CD4-positive, CD25-positive, alpha-beta regulatory T cell (primary cell): ENCODE results near the gene CORO1C. TPM values are rescaled to one million over a fixed set of nuclear protein-coding genes. Genes with fewer than 3 reads are reported as not detected.

Experiments
- ATAC-seq, 2 donors: fragments of 150-1000 bp; cut with Tn5 transposase; one replicate each; pipeline ENCODE4 v1.10.0; 2021; ENCODE audit warnings: low read depth in 2 of 2, moderate number of reproducible peaks in 2 of 2, moderate library complexity in 1 of 2
- DNase-seq, 3 donors: peaks; one replicate each; pipeline versions ENCODE4 v3.0.0 to v3.0.0-alpha.2; 2012 to 2022; ENCODE audit warnings: mixed read lengths in 1 of 3
- H3K27ac ChIP-seq: one replicate; pipeline ENCODE4 v1.7.0; 2013; ENCODE audit warnings: mild to moderate bottlenecking, low read length; ENCODE audit not compliant: insufficient read depth, poor library complexity, severe bottlenecking
- H3K27me3 ChIP-seq: one replicate; pipeline ENCODE4 v1.7.0; 2013; ENCODE audit warnings: low read length; ENCODE audit not compliant: control insufficient read depth, insufficient read depth
- H3K36me3 ChIP-seq: one replicate; pipeline ENCODE4 v1.7.0; 2013; ENCODE audit warnings: mild to moderate bottlenecking, low read length, moderate library complexity; ENCODE audit not compliant: control insufficient read depth, insufficient read depth
- H3K4me1 ChIP-seq: 2 replicates; pipeline ENCODE4 v1.7.0; 2013; ENCODE audit warnings: mild to moderate bottlenecking, low read length; ENCODE audit not compliant: insufficient read depth, control insufficient read depth, poor library complexity, severe bottlenecking
- H3K4me3 ChIP-seq: one replicate; pipeline ENCODE4 v1.7.0; 2013; ENCODE audit warnings: low read depth, mild to moderate bottlenecking, low read length, moderate library complexity
- H3K9me3 ChIP-seq, 2 experiments: 1 replicate in 1 of 2; 2 replicates in 1 of 2; pipeline ENCODE4 v1.7.0; 2013; ENCODE audit warnings: low read length in 2 of 2, mild to moderate bottlenecking in 1 of 2, moderate library complexity in 1 of 2; ENCODE audit not compliant: control insufficient read depth in 2 of 2
- H3K27ac Mint-ChIP-seq, 3 donors: one replicate each; pipeline ENCODE4 v1.8.0; 2020 to 2022; ENCODE audit warnings: mild to moderate bottlenecking in 3 of 3, mixed read lengths in 3 of 3, moderate library complexity in 2 of 3
- H3K27me3 Mint-ChIP-seq: one replicate; pipeline ENCODE4 v1.8.0; 2022; ENCODE audit warnings: mild to moderate bottlenecking, mixed read lengths
- H3K36me3 Mint-ChIP-seq: one replicate; pipeline ENCODE4 v1.8.0; 2020; ENCODE audit warnings: mixed read lengths
- H3K4me1 Mint-ChIP-seq, 4 donors: one replicate each; pipeline ENCODE4 v1.8.0; 2020 to 2022; ENCODE audit warnings: mixed read lengths in 4 of 4, mild to moderate bottlenecking in 1 of 4
- H3K4me3 Mint-ChIP-seq, 4 donors: one replicate each; pipeline ENCODE4 v1.8.0; 2020 to 2022; ENCODE audit warnings: mild to moderate bottlenecking in 4 of 4, mixed read lengths in 4 of 4, moderate library complexity in 3 of 4
- H3K9me3 Mint-ChIP-seq, 7 donors: one replicate each; pipeline ENCODE4 v1.8.0; 2020 to 2022; ENCODE audit warnings: mixed read lengths in 7 of 7, mild to moderate bottlenecking in 3 of 7, moderate library complexity in 2 of 7
- polyA plus RNA-seq, 4 donors: library from polyadenylated mRNA; unstranded; fragments of 300-500 nt; fragmentation: Illumina TruSeq; gene quantifications; one replicate each; pipeline ENCODE4 v1.2.3, GENCODE V29; 2021
- total RNA-seq: library from RNA; stranded (reverse); gene quantifications from one replicate; pipeline ENCODE4 v1.2.3, GENCODE V29; 2022

Gene CORO1C
- total and polyA plus RNA-seq, 5 donors from 2014 or later = 9.4 to 22.8 (median 21.2) TPM

- peaks cover 11% of the 10 kb centered on the region for H3K4me1 ChIP-seq
- no peak overlapping the region for H3K4me3 ChIP-seq
- Mint-ChIP-seq H3K4me3 (no peak overlapping the region), H3K4me1 (peaks cover 25 to 48% (median 28%) of the 10 kb centered on the region in 4 donors), H3K9me3 (peaks cover 0 to 2% (median 0%) of the 10 kb centered on the region in 7 donors), H3K27ac (peak overlapping the region in 1 of 3 donors; percentile 55), H3K27me3 (no peaks in the 10 kb centered on the region), H3K36me3 (peaks cover 3% of the 10 kb centered on the region)
- ATAC-seq = no peak
- H3K27me3 ChIP-seq = no peaks in the 10 kb centered on the region
- DNase-seq = no peak
- no peak overlapping the region for H3K27ac ChIP-seq
- H3K9me3 ChIP-seq = no peaks in the 10 kb centered on the region
- no peaks in the 10 kb centered on the region for H3K36me3 ChIP-seq
Observed at GRCh38 chr12:108641446-108642268, 89.7 kb downstream of the CORO1C start.

- no peaks in the 10 kb centered on the region for H3K27me3 Mint-ChIP-seq
- peak overlapping the region in 1 of 3 donors; percentile 55 for H3K27ac Mint-ChIP-seq
- no peak overlapping the region for H3K4me3 Mint-ChIP-seq
- H3K36me3 Mint-ChIP-seq = peaks cover 3% of the 10 kb centered on the region
- Histone ChIP-seq H3K9me3 (no peaks in the 10 kb centered on the region), H3K27me3 (no peaks in the 10 kb centered on the region), H3K4me3 (no peak overlapping the region), H3K36me3 (no peaks in the 10 kb centered on the region), H3K27ac (no peak overlapping the region), H3K4me1 (peaks cover 14% of the 10 kb centered on the region)
- peaks cover 25 to 46% (median 27%) of the 10 kb centered on the region in 4 donors for H3K4me1 Mint-ChIP-seq
- peaks cover 0 to 2% (median 0%) of the 10 kb centered on the region in 7 donors for H3K9me3 Mint-ChIP-seq
- DNase-seq = no peak
- no peak for ATAC-seq
Observed at GRCh38 chr12:108640802-108641445, 90.4 kb downstream of the CORO1C start.

DNA sequence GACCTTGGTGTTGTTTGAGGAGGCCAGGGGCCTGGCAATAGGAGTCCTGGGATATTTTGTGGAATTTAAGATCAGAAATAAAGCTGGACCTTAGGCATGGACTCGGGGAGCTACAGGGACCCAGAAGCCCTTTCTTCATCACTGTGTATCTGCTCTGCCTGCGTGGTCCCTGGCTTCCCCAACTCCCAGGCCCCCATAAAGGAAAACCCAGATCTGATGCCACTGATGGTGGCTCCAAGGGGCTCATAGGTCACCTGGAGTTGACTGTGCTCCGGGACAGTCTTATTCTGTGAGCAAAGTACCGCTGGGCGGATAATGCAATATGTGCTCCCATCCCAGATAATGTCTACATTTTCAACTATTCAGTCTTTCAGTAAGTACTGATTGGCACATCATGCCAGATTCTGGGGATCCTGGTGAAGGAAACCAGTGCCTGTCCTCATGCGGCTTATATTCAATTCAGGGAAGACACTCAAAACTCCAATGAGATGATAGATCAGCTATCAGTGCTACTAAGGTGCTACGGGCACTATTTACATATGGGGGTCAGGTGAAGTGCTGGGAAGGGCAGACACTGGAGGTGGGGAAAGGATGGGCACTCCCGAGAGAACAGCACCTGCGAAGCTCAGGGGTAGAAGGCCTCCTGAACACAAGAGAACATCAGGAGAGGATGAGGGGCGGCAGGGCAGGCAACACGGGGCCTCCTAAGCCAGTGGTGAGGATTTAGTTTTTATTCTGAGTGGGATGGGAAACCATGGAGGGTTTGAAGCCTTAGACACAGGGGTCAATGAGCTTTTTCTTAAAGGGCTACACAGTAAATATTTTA lies 92.1 kb downstream of the CORO1C start:
- Mint-ChIP-seq H3K9me3 (peaks cover 0 to 2% (median 0%) of the 10 kb centered on the region in 7 donors), H3K4me1 (peaks cover 18 to 55% (median 27%) of the 10 kb centered on the region in 4 donors), H3K27me3 (no peaks in the 10 kb centered on the region), H3K27ac (peak overlapping the region in 1 of 3 donors; percentile 6), H3K36me3 (no peaks in the 10 kb centered on the region), H3K4me3 (peak overlapping the region in 1 of 4 donors; percentile 43)
- no peak overlapping the region for H3K4me3 ChIP-seq
- no peaks in the 10 kb centered on the region for H3K36me3 ChIP-seq
- ATAC-seq (no peak), DNase-seq (no peak)
- H3K27ac ChIP-seq = no peak overlapping the region
- H3K4me1 ChIP-seq = peaks cover 28% of the 10 kb centered on the region
- H3K9me3 ChIP-seq = no peaks in the 10 kb centered on the region
- H3K27me3 ChIP-seq = no peaks in the 10 kb centered on the region

GRCh38 chr12:108638141-108638827 lies 93.0 kb downstream of the CORO1C start:
- H3K27ac ChIP-seq = no peak overlapping the region
- Mint-ChIP-seq H3K36me3 (no peaks in the 10 kb centered on the region), H3K27me3 (no peaks in the 10 kb centered on the region), H3K4me1 (peaks cover 22 to 58% (median 31%) of the 10 kb centered on the region in 4 donors), H3K4me3 (no peak overlapping the region), H3K27ac (no peak overlapping the region), H3K9me3 (peaks cover 0 to 2% (median 0%) of the 10 kb centered on the region in 7 donors)
- peaks cover 38% of the 10 kb centered on the region for H3K4me1 ChIP-seq
- no peaks in the 10 kb centered on the region for H3K9me3 ChIP-seq
- H3K27me3 ChIP-seq = no peaks in the 10 kb centered on the region
- ATAC-seq (no peak), DNase-seq (no peak)
- H3K4me3 ChIP-seq = no peak overlapping the region
- no peaks in the 10 kb centered on the region for H3K36me3 ChIP-seq

- Histone ChIP-seq H3K27ac (no peak overlapping the region), H3K36me3 (no peaks in the 10 kb centered on the region), H3K4me3 (no peak overlapping the region), H3K27me3 (no peaks in the 10 kb centered on the region), H3K4me1 (peaks cover 43% of the 10 kb centered on the region), H3K9me3 (no peaks in the 10 kb centered on the region)
- peak overlapping the region in 2 of 3 donors; percentile 35 to 62 for H3K27ac Mint-ChIP-seq
- H3K9me3 Mint-ChIP-seq = peaks cover 0 to 2% (median 0%) of the 10 kb centered on the region in 7 donors
- no peak for ATAC-seq
- H3K4me1 Mint-ChIP-seq = peaks cover 22 to 58% (median 31%) of the 10 kb centered on the region in 4 donors
- peak overlapping the region in 3 of 4 donors; percentile 17 to 74 (median 18) for H3K4me3 Mint-ChIP-seq
- no peaks in the 10 kb centered on the region for H3K36me3 Mint-ChIP-seq
- no peak for DNase-seq
- H3K27me3 Mint-ChIP-seq = no peaks in the 10 kb centered on the region
Observed at GRCh38 chr12:108637222-108637971, 93.9 kb downstream of the CORO1C start.

- H3K4me1 ChIP-seq = peaks cover 47% of the 10 kb centered on the region
- H3K4me3 Mint-ChIP-seq = peak overlapping the region; percentile 98 to 100 (median 99)
- H3K27ac ChIP-seq = peak overlapping the region; percentile 95
- peaks cover 8% of the 10 kb centered on the region for H3K36me3 Mint-ChIP-seq
- peaks cover 22 to 62% (median 38%) of the 10 kb centered on the region in 4 donors for H3K4me1 Mint-ChIP-seq
- H3K36me3 ChIP-seq = no peaks in the 10 kb centered on the region
- H3K4me3 ChIP-seq = peak overlapping the region; percentile 99
- H3K27ac Mint-ChIP-seq = peak overlapping the region; percentile 99 to 100 (median 99)
- peaks cover 0 to 4% (median 0%) of the 10 kb centered on the region in 7 donors for H3K9me3 Mint-ChIP-seq
- ATAC-seq (no peak), DNase-seq (no peak)
- H3K9me3 ChIP-seq = no peaks in the 10 kb centered on the region
- H3K27me3 Mint-ChIP-seq = peaks cover 8% of the 10 kb centered on the region
- no peaks in the 10 kb centered on the region for H3K27me3 ChIP-seq
Observed at GRCh38 chr12:108635997-108636808, 95.1 kb downstream of the CORO1C start.
